IMR-90 (cell line): ENCODE results near the gene NFATC3. TPM values are rescaled to one million over a fixed set of nuclear protein-coding genes. Genes with fewer than 3 reads are reported as not detected.

ENCODE experiments used
- ATAC-seq: fragments of 200-7000 bp; cut with Tn5 transposase; 2 replicates; pipeline ENCODE4 v1.9.1; 2020; ENCODE audit warnings: low read depth, mild to moderate bottlenecking, moderate library complexity
- BruUV-seq: library from RNA; stranded (reverse); fragments of 400-500 nt; replicated peaks from 2 replicates; lab custom pipeline; 2021; lab: Mats Ljungman, UMichigan
- CTCF ChIA-PET: fragments of 300-600 bp; formaldehyde crosslinking; extraction: SDS; loops from one replicate; lab custom pipeline; 2021; ENCODE audit warnings: antibody characterized with exemption; lab: Yijun Ruan, JAX
- POLR2A ChIA-PET: fragments of 300-600 bp; sonication (Branson Sonifier 250); formaldehyde crosslinking; loops from one replicate; lab custom pipeline; 2022; ENCODE audit warnings: antibody characterized with exemption; ENCODE audit not compliant: unreplicated experiment; lab: Charles Lee
- DNase-seq: peaks from one replicate; pipeline ENCODE4 v3.0.0; 2013
- H2AFZ ChIP-seq: replicated peaks from 2 replicates; pipeline ENCODE3; 2013; ENCODE audit warnings: low read length, mild to moderate bottlenecking; ENCODE audit not compliant: poor library complexity
- H2AK5ac ChIP-seq: 2 replicates; pipeline ENCODE4 v1.6.1; 2013; ENCODE audit warnings: low read depth, low read length, inconsistent platforms
- H2AK9ac ChIP-seq: replicated peaks from 2 replicates; pipeline ENCODE3; 2013; ENCODE audit warnings: mild to moderate bottlenecking, low read depth, low read length, moderate library complexity; ENCODE audit not compliant: poor library complexity
- H2BK120ac ChIP-seq: 2 replicates; pipeline ENCODE4 v1.6.1; 2013; ENCODE audit warnings: low read depth, low read length, inconsistent platforms
- H2BK15ac ChIP-seq: 3 replicates; pipeline ENCODE4 v1.6.1; 2013; ENCODE audit warnings: low read depth, low read length, inconsistent platforms
- H2BK20ac ChIP-seq: 2 replicates; pipeline ENCODE4 v1.6.1; 2013; ENCODE audit warnings: low read depth, mild to moderate bottlenecking, inconsistent platforms, low read length, moderate library complexity
- H2BK5ac ChIP-seq: 2 replicates; pipeline ENCODE4 v1.6.1; 2013; ENCODE audit warnings: mild to moderate bottlenecking, low read depth, low read length, inconsistent platforms; ENCODE audit not compliant: poor library complexity, severe bottlenecking
- H3K14ac ChIP-seq: replicated peaks from 2 replicates; pipeline ENCODE4 v1.6.1; 2013; ENCODE audit warnings: low read depth, low read length, inconsistent platforms
- H3K18ac ChIP-seq: 2 replicates; pipeline ENCODE4 v1.6.1; 2013; ENCODE audit warnings: low read depth, low read length, control low read depth
- H3K23ac ChIP-seq: 2 replicates; pipeline ENCODE4 v1.6.1; 2013; ENCODE audit warnings: low read depth, low read length, inconsistent platforms
- H3K27ac ChIP-seq: 2 replicates; pipeline ENCODE4 v1.5.1; 2013; ENCODE audit warnings: mild to moderate bottlenecking, control low read depth, low read length; ENCODE audit not compliant: insufficient read depth
- H3K27me3 ChIP-seq: 2 replicates; pipeline ENCODE4 v1.6.1; 2013; ENCODE audit warnings: low read length; ENCODE audit not compliant: control insufficient read depth, insufficient read depth
- H3K36me3 ChIP-seq: 2 replicates; pipeline ENCODE4 v1.6.1; 2013; ENCODE audit warnings: low read length, mixed read lengths; ENCODE audit not compliant: control insufficient read depth, insufficient read depth
- H3K4ac ChIP-seq: 2 replicates; pipeline ENCODE4 v1.6.1; 2013; ENCODE audit warnings: low read depth, low read length, inconsistent platforms
- H3K4me1 ChIP-seq: 2 replicates; pipeline ENCODE4 v1.6.1; 2013; ENCODE audit warnings: low read length, mixed read lengths; ENCODE audit not compliant: control insufficient read depth, insufficient read depth
- H3K4me2 ChIP-seq: 2 replicates; pipeline ENCODE4 v1.6.1; 2013; ENCODE audit warnings: low read depth, mild to moderate bottlenecking, control low read depth, low read length, moderate library complexity
- H3K4me3 ChIP-seq: 2 replicates; pipeline ENCODE4 v1.5.1; 2013; ENCODE audit warnings: low read depth, mild to moderate bottlenecking, control low read depth, low read length, moderate library complexity; ENCODE audit not compliant: insufficient read depth
- H3K56ac ChIP-seq: 2 replicates; pipeline ENCODE4 v1.6.1; 2013; ENCODE audit warnings: low read length, inconsistent platforms; ENCODE audit not compliant: insufficient read depth; ENCODE audit errors: extremely low read depth
- H3K79me1 ChIP-seq, 2 experiments: 2 replicates each; pipeline ENCODE4 v1.6.1; 2013; ENCODE audit warnings: low read length in 2 of 2, inconsistent platforms in 1 of 2, low read depth in 1 of 2
- H3K9ac ChIP-seq: 2 replicates; pipeline ENCODE4 v1.6.1; 2013; ENCODE audit warnings: low read depth, low read length, control low read depth
- H3K9me1 ChIP-seq: 2 replicates; pipeline ENCODE4 v1.6.1; 2013; ENCODE audit warnings: low read length, inconsistent platforms; ENCODE audit not compliant: insufficient read depth
- H3K9me3 ChIP-seq: 2 replicates; pipeline ENCODE4 v1.6.1; 2013; ENCODE audit warnings: low read length; ENCODE audit not compliant: control insufficient read depth, insufficient read depth
- H4K20me1 ChIP-seq: 2 replicates; pipeline ENCODE4 v1.6.1; 2013; ENCODE audit warnings: low read length, inconsistent platforms; ENCODE audit not compliant: insufficient read depth
- H4K5ac ChIP-seq: 2 replicates; pipeline ENCODE4 v1.6.1; 2013; ENCODE audit warnings: mild to moderate bottlenecking, low read depth, low read length, control low read depth
- H4K8ac ChIP-seq, 2 experiments: 2 replicates each; pipeline ENCODE4 v1.6.1; 2013; ENCODE audit warnings: low read depth in 2 of 2, low read length in 2 of 2, control low read depth in 1 of 2, inconsistent platforms in 1 of 2
- H4K91ac ChIP-seq: 2 replicates; pipeline ENCODE4 v1.6.1; 2013; ENCODE audit warnings: low read depth, low read length, inconsistent platforms; ENCODE audit not compliant: insufficient read depth
- BHLHE40 ChIP-seq: fragments of 150-350 bp; IDR thresholded peaks from 2 replicates; pipeline ENCODE4 v1.6.1; 2016; ENCODE audit warnings: mild to moderate bottlenecking, low read depth, low read length
- CEBPB ChIP-seq: IDR thresholded peaks from 2 replicates; pipeline ENCODE4 v1.6.1; 2012; ENCODE audit warnings: low read depth, low read length, improper control_type of control experiment
- CHD1 ChIP-seq: IDR thresholded peaks from 2 replicates; pipeline ENCODE4 v1.6.1; 2012; ENCODE audit warnings: low read depth, low read length, improper control_type of control experiment
- CTCF ChIP-seq: conservative IDR thresholded peaks from 2 replicates; pipeline ENCODE4 v1.5.1; 2012; ENCODE audit warnings: mild to moderate bottlenecking, low read depth, low read length, improper control_type of control experiment
- ELK1 ChIP-seq: fragments of 150-350 bp; IDR thresholded peaks from 2 replicates; pipeline ENCODE4 v1.6.1; 2016; ENCODE audit warnings: low read depth, mild to moderate bottlenecking, low read length, moderate library complexity, borderline replicate concordance
- FOS ChIP-seq: fragments of 150-350 bp; IDR thresholded peaks from 2 replicates; pipeline ENCODE4 v1.6.1; 2016; ENCODE audit warnings: low read depth, low read length
- MAFK ChIP-seq: IDR thresholded peaks from 2 replicates; pipeline ENCODE4 v1.6.1; 2012; ENCODE audit warnings: low read depth, low read length, improper control_type of control experiment
- MAZ ChIP-seq: IDR thresholded peaks from 2 replicates; pipeline ENCODE4 v1.6.1; 2012; ENCODE audit warnings: low read depth, mild to moderate bottlenecking, low read length, improper control_type of control experiment, moderate library complexity, borderline replicate concordance
- MXI1 ChIP-seq: IDR thresholded peaks from 2 replicates; pipeline ENCODE4 v1.6.1; 2012; ENCODE audit warnings: low read depth, mild to moderate bottlenecking, low read length, moderate library complexity, borderline replicate concordance
- NFE2L2 ChIP-seq: fragments of 150-350 bp; IDR thresholded peaks from 2 replicates; pipeline ENCODE4 v1.6.1; 2016; ENCODE audit warnings: low read depth, mild to moderate bottlenecking, low read length
- POLR2A ChIP-seq: IDR thresholded peaks from 2 replicates; pipeline ENCODE4 v1.6.1; 2012; ENCODE audit warnings: mild to moderate bottlenecking, low read depth, low read length
- RAD21 ChIP-seq: IDR thresholded peaks from 2 replicates; pipeline ENCODE4 v1.6.1; 2012; ENCODE audit warnings: low read length, improper control_type of control experiment
- RCOR1 ChIP-seq: IDR thresholded peaks from 2 replicates; pipeline ENCODE4 v1.6.1; 2012; ENCODE audit warnings: mild to moderate bottlenecking, low read length, improper control_type of control experiment; ENCODE audit not compliant: insufficient replicate concordance
- RFX5 ChIP-seq: IDR thresholded peaks from 2 replicates; pipeline ENCODE4 v1.8.0; 2012; ENCODE audit warnings: low read depth, mild to moderate bottlenecking, low read length, moderate library complexity
- SMC3 ChIP-seq: fragments of 150-350 bp; IDR thresholded peaks from 2 replicates; pipeline ENCODE4 v1.6.1; 2016; ENCODE audit warnings: low read depth, mild to moderate bottlenecking, antibody characterized with exemption, low read length, moderate library complexity
- USF2 ChIP-seq: fragments of 150-350 bp; IDR thresholded peaks from 2 replicates; pipeline ENCODE4 v1.6.1; 2017; ENCODE audit warnings: mild to moderate bottlenecking, antibody characterized with exemption, low read length, low read depth
- WGBS, 2 experiments: methylation state at CpG; one replicate each; pipeline versions ENCODE4 v1.1.5 to v1.1.7; 2013; ENCODE audit warnings: missing lambda C conversion rate in 2 of 2; ENCODE audit not compliant: insufficient read length in 1 of 2; ENCODE audit errors: extremely low coverage in 2 of 2; 5-methylcytosine and 5-hydroxymethylcytosine counted together
- dilution Hi-C: fragments of 300-500 bp; cut with HindIII; formaldehyde crosslinking; loops from one replicate; pipeline ENCODE4 v1.14.3; 2018; ENCODE audit warnings: low sequenced_read_pairs; ENCODE audit not compliant: unreplicated experiment
- in situ Hi-C: fragments of 300-500 bp; cut with MboI; formaldehyde crosslinking; loops from 3 replicates; pipeline ENCODE4 v1.14.3; 2019; ENCODE audit warnings: low sequenced_read_pairs, inconsistent platforms, mixed read lengths
- intact Hi-C: fragments of 100-400 bp; cut with micrococcal nuclease; formaldehyde crosslinking; loops from 2 replicates; pipeline ENCODE4 v1.10.0; 2022
- polyA plus RNA-seq, 3 experiments: library from polyadenylated mRNA; depleted of rRNA; stranded (reverse); fragments of >200 nt; gene quantifications; 2 replicates each; pipeline ENCODE4 v1.2.3, GENCODE V29; 2012; ENCODE audit warnings: low replicate concordance in 1 of 3
- total RNA-seq: library from RNA; depleted of rRNA; stranded (reverse); fragments of >200 nt; gene quantifications from 2 replicates; pipeline ENCODE4 v1.2.3, GENCODE V29; 2012

NFATC3 gene
- total and polyA plus RNA-seq, 2 of the 4 experiments (the other 2 are of a cell fraction): 6.3 to 21.5 TPM

GRCh38 chr16:68183046-68183445 lies 97.9 kb downstream of the NFATC3 start:
- no peaks in the 10 kb centered on the region for H4K20me1 ChIP-seq
- no peak overlapping the region for H3K4ac ChIP-seq
- BruUV-seq: no TSS peak
- WGBS, 2 experiments: no CpG with 5 or more reads among the region's 3 CpGs
- no peaks in the 10 kb centered on the region for H3K27me3 ChIP-seq
- H3K23ac ChIP-seq: no peak overlapping the region
- CTCF ChIA-PET: no interaction called here
- ATAC-seq (no peak), DNase-seq (no peak)
- dilution Hi-C loops (no loop called here), in situ Hi-C loops (no loop called here), intact Hi-C loops (no loop called here)
- no peak overlapping the region for H3K9ac ChIP-seq
- no peak overlapping the region for H3K14ac ChIP-seq
- H4K91ac ChIP-seq: no peak overlapping the region
- H3K4me2 ChIP-seq: no peak overlapping the region
- no peak overlapping the region for H2AK9ac ChIP-seq
- H2BK5ac ChIP-seq: no peak overlapping the region
- H2BK120ac ChIP-seq: no peak overlapping the region
- no peak overlapping the region for H2BK20ac ChIP-seq
- H2AFZ ChIP-seq: no peak overlapping the region
- no peaks in the 10 kb centered on the region for H3K9me3 ChIP-seq
- no peak overlapping the region for H3K4me3 ChIP-seq
- H3K56ac ChIP-seq: no peak overlapping the region
- TF ChIP-seq FOS (no peak), MAFK (no peak), RCOR1 (no peak), CTCF (no peak), CEBPB (no peak), USF2 (no peak), MXI1 (no peak), POLR2A (no peak), RFX5 (no peak), SMC3 (no peak), NFE2L2 (no peak), ELK1 (no peak), RAD21 (no peak), CHD1 (no peak), BHLHE40 (no peak), MAZ (no peak)
- POLR2A ChIA-PET: no interaction called here
- no peak overlapping the region for H3K18ac ChIP-seq
- H3K27ac ChIP-seq: no peak overlapping the region
- no peaks in the 10 kb centered on the region for H3K9me1 ChIP-seq
- H2BK15ac ChIP-seq: no peak overlapping the region
- no peak overlapping the region for H4K5ac ChIP-seq
- H3K36me3 ChIP-seq: peaks cover 11% of the 10 kb centered on the region
- H4K8ac ChIP-seq: no peak overlapping the region
- no peaks in the 10 kb centered on the region for H3K4me1 ChIP-seq
- no peak overlapping the region for H2AK5ac ChIP-seq
- no peaks in the 10 kb centered on the region; a peak in 2 of 4 replicates for H3K79me1 ChIP-seq
